DMS53 (cell line): Measurements from ENCODE around the gene L3MBTL4.
"Not testable (repeated sequence)": the region's sequence is repeated elsewhere in the genome, so short reads cannot be mapped to it uniquely, and the experiment has no call there.

Experiments used
- DNase-seq: peaks from one replicate; lab custom pipeline; 2025; lab: John Stamatoyannopoulos, UW

The L3MBTL4 gene

GRCh38 chr18:6107794-6108193, 306.9 kb downstream of the L3MBTL4 start:
- peak; percentile 99 for DNase-seq

GRCh38 chr18:6106091-6106685, 308.5 kb downstream of the L3MBTL4 start:
- no peak for DNase-seq

- DNase-seq: no peak
Measured at GRCh38 chr18:6103741-6104140, 311.0 kb downstream of the L3MBTL4 start.

DNA sequence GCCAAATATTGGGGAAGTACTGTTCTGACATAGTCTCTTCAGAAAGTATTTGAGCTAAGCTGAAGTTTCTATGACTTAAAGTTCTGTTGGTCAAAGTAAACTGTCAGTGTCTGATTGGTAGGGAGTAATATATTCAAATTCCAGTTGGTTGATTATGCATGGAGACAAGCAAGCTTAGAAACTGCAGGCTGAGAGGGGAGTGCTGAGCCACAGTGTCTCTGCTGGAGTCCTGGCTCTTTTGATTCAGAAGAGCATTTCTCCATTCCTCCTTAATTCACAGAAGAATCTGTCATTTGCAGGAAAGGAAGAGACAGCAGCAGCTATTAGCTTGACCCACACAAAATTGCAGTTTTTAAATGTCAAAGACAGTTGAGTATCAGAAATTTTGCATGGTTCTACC, 318.0 kb downstream of the L3MBTL4 start:
- no peak for DNase-seq

- peak; percentile 21 for DNase-seq
Measured at GRCh38 chr18:6088432-6088831, 326.3 kb downstream of the L3MBTL4 start.

DNA sequence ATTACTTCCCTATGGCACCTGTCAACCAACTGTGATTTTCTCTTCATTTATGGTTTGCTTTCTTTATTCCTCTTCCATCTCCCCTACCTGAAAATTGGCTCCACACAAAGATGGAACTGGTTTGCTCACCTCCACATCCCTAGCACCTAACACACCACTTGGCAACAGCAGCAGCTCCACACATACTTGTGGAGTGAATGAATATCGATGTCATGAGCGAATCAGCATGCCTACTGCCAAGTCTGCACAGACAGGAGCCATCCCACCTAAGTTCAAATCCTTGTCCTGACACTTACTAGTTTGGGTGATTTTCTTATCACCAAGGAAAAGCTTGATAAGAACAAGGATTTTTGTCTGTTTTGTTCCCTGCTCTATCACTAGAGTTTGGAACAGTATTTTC, 328.0 kb downstream of the L3MBTL4 start:
- DNase-seq: no peak

GRCh38 chr18:6079406-6079805, 335.3 kb downstream of the L3MBTL4 start:
- no peak for DNase-seq

- no peak for DNase-seq
Measured at GRCh38 chr18:6078877-6079276, 335.8 kb downstream of the L3MBTL4 start.

- DNase-seq: not testable (repeated sequence)
Measured at GRCh38 chr18:6072423-6072822, 342.3 kb downstream of the L3MBTL4 start.

DNA sequence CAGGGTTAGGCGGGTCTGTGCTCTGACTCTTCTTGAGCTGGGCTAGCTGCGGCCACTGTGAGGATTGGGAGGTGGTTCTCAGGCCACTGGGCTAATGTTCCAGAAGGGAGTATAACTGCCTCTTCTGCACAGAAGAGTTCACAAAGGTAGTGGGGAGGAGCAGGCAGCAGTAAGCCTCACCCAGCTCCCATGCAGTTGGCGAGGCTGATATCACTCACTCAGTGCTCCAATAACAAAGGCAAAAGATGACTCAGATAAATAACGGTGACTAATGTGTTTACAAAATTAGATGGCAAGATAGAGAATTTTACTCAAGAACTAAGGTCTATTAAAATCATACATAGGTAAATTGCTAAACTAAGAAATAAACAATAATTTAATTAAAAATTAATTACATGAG, 345.2 kb downstream of the L3MBTL4 start:
- peak; percentile 57 for DNase-seq

DNA sequence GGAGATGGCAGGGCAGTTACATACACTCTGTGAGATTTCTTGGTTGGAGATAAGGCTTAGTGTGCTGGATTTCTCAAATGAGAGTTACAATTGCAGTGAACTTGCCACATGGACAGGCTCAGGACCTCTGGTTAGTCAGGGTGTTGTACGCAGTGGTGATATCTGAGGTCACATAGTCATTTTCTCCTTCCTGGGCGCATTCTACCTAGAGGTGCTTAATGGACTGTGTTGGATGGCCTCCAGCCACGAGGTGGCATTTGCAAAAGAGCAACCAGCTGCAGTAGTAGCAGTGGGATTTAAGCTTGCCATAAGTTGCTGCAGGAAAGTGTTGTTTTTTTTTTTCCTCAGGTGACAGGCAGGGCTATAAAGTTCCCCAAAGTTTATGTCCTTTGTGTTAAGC, 345.6 kb downstream of the L3MBTL4 start:
- DNase-seq: peak; percentile 29

GRCh38 chr18:6060149-6060548, 354.6 kb downstream of the L3MBTL4 start:
- DNase-seq: no peak

GRCh38 chr18:6059551-6059950, 355.2 kb downstream of the L3MBTL4 start:
- no peak for DNase-seq

DNA sequence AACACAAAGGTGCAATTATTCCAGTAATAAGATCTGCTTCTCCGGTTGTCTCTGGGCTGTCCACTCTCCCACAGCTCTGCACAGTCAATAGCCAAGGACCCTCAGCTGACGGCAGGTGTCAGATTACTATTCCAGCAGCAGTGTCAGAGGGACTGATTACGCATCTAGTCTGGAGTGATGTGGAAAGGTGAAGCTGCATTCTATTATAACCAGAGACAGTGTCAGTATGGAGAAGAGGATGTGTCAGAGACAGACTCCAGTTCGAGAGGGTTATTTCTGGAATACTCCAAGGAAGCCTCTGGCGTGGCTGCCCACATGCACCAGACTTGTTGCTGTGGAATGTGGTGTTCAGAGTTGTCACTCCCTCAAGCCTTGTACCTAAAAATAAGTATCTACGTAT, 355.8 kb downstream of the L3MBTL4 start:
- DNase-seq: peak; percentile 90

DNA sequence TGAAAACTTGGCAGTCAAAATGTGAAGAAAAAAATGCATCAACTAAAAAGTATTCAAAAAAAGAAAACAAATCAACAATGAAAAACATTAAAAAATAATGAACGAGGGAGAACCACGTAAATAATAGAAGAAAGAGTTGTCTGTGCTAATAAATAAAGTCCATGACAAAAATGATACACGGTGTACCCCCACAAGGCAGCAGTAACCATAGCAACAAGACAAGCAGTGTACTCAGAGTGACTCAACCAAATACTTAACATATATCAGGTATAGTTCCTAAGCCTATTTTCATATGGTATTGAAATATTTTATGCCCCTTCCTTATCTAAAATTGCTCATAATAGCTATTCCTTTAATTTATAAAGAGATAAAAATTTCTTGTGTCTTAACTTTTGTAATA, 357.1 kb downstream of the L3MBTL4 start:
- peak; percentile 61 for DNase-seq

- DNase-seq: peak; percentile 56
Measured at GRCh38 chr18:6056171-6056910, 358.4 kb downstream of the L3MBTL4 start.

DNA sequence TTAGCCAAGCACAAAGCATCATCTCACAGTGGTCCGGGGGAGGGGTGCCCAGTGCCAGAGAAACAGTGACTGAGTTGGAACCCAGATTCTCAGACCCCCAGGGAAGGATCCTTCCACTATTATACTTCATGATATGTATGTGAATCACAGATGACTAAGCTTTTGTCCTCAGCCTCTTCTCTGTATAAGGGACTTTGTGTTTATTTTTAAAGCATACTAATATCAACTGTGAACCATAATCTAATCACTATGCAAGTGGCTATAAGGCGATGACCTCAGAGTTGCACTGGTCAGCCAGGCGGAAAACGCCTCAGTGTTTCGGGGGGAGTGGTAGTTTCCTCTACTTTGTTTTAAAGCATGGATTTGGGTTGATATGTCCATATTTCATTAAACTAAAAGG, 359.0 kb downstream of the L3MBTL4 start:
- peak; percentile 47 for DNase-seq

GRCh38 chr18:6054256-6054842, 360.4 kb downstream of the L3MBTL4 start:
- peak; percentile 77 for DNase-seq

DNA sequence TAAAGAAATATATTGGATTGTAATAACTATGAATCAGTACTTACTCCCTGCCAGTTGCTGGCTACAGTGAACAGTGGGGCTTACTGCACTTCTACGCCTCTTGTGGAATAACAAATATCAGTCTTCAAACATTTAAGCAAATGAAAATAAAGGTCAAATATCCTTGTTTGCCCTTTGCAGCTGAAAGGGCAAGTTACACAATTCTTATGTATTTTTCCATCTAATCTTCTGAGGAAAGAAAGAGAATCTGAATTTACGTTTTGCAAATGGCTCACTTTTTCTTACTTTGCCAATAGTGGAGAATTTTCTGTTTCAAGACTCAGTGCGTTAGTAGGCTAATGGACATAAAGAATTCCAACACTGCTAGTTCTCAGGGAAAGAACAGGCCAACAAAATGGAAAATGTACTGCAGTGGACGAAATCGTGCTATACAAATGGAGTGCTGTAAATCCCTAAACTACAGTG, 362.2 kb downstream of the L3MBTL4 start:
- peak; percentile 17 for DNase-seq

- not testable (repeated sequence) for DNase-seq
Measured at GRCh38 chr18:6047596-6047995, 367.1 kb downstream of the L3MBTL4 start.

- peak; percentile 49 for DNase-seq
Measured at GRCh38 chr18:6044773-6045172, 369.9 kb downstream of the L3MBTL4 start.

DNA sequence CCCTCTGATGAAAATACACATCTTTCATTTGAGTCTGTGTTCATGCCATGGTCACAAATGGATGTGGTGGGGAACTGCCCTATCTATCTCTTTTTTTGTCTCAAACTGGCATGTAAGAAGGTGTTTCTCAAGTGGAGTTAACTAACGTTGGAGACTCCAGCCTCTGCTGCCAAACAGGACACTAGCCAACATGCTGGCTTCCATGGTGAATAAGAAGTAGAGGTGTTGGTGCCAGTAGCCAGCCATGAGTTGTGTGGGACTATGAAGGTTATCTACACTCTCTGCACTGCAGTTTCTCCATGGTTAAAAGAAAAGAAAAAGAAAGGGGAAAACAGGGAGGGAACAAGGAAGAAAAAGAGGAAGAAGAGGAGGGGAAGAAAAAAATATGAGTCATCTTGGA, 370.4 kb downstream of the L3MBTL4 start:
- DNase-seq: no peak

GRCh38 chr18:6039055-6039454, 375.7 kb downstream of the L3MBTL4 start:
- DNase-seq: no peak
